T-helper 1 cell treated with Interleukin-12 subunit alpha and Interleukin-12 subunit beta and Interleukin-4 antibody, amounts not matched to agents 30 μg/mL and 1 μg/mL, for 36 hours (primary cell): ENCODE results near the gene GOLGA3.
"Not testable (repeated sequence)": the region's sequence is repeated elsewhere in the genome, so short reads cannot be mapped to it uniquely, and the experiment has no call there.

Experiments
- H3K27ac Mint-ChIP-seq: one replicate; pipeline ENCODE4 v1.8.0; 2021; ENCODE audit warnings: mild to moderate bottlenecking, mixed read lengths
- H3K27me3 Mint-ChIP-seq: one replicate; pipeline ENCODE4 v1.8.0; 2021; ENCODE audit warnings: low read depth, mixed read lengths
- H3K36me3 Mint-ChIP-seq: one replicate; pipeline ENCODE4 v1.8.0; 2021; ENCODE audit warnings: low read depth, mixed read lengths
- H3K4me1 Mint-ChIP-seq: one replicate; pipeline ENCODE4 v1.8.0; 2021; ENCODE audit warnings: low read depth, mixed read lengths
- H3K4me3 Mint-ChIP-seq: one replicate; pipeline ENCODE4 v1.8.0; 2021; ENCODE audit warnings: mild to moderate bottlenecking, moderate library complexity, mixed read lengths
- H3K9me3 Mint-ChIP-seq: one replicate; pipeline ENCODE4 v1.8.0; 2021; ENCODE audit warnings: mixed read lengths

Gene GOLGA3

DNA sequence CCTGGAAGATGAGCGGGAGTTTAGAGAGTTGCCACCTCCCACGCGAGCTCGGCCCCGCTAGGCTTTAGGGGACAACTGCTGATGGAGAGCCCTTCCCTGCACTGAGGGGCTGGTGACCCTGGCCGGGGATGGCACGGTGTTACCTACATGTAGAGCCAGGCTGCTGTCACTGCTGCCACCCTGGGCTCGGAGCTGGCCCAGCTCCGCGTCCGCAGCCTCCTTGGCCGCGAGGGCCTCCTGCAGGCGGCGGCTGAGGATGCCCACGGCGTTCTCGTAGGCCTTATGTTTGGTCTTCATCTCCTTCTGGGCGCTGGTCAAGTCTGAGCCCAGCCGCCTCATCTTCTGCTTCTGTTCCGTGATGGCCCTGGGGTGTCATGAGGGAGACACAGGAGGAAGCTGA is 42.5 kb downstream of the GOLGA3 start:
- no peaks in the 10 kb centered on the region for H3K4me1 Mint-ChIP-seq
- H3K4me3 Mint-ChIP-seq, result no peak overlapping the region
- no peak overlapping the region for H3K27ac Mint-ChIP-seq
- H3K27me3 Mint-ChIP-seq, result no peaks in the 10 kb centered on the region
- peaks cover 36% of the 10 kb centered on the region for H3K36me3 Mint-ChIP-seq
- H3K9me3 Mint-ChIP-seq, result no peaks in the 10 kb centered on the region

DNA sequence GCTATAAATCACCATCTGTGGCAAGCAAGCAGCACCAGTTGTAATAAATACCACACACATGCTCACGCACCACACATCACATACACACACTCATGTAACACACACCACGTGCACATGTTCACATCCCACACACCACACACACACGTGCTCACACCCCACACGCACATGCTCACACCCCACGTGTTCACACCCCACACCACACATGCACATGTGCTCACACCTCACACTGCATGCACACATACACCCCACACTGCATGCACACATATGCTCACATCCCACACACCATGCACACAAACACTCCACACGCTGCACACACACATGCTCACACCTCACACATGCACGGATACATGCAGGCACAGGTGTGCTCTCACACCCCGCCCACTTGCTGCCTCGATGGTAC is 44.1 kb downstream of the GOLGA3 start:
- Mint-ChIP-seq H3K4me3 (no peak overlapping the region), H3K36me3 (peaks cover 46% of the 10 kb centered on the region), H3K9me3 (no peaks in the 10 kb centered on the region), H3K4me1 (no peaks in the 10 kb centered on the region), H3K27me3 (no peaks in the 10 kb centered on the region), H3K27ac (no peak overlapping the region)

DNA sequence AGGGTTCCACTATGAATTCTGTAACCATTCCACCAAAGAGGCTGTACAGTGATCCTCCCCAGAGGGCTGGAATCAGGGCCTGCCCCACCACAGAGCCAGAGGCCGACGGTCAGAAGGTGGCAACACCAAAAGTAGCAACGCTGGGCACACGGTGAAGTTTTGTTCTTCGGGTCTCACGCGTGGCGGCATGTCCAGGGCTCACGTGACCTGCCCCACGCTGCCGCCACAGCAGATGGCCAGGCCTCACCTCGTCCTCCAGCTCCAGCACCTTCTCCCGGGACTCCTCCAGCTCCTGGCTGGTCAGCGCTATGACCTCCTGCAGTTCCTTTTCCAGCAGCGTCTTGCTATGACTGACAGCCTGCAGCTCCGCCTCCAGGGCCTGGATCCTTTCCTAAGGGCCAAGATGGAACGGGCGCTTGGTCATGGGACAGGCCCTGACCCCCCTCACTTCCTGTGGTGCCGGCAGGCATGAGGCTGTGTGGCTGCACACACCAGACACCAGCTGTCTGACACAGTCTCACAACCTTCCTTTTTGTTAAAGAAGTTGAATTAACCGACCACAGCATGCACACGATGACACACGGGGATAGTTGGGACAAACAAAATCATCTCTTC is 44.6 kb downstream of the GOLGA3 start:
- Mint-ChIP-seq H3K27me3 (no peaks in the 10 kb centered on the region), H3K9me3 (no peaks in the 10 kb centered on the region), H3K4me3 (no peak overlapping the region), H3K4me1 (no peaks in the 10 kb centered on the region), H3K27ac (no peak overlapping the region), H3K36me3 (peaks cover 44% of the 10 kb centered on the region)

DNA sequence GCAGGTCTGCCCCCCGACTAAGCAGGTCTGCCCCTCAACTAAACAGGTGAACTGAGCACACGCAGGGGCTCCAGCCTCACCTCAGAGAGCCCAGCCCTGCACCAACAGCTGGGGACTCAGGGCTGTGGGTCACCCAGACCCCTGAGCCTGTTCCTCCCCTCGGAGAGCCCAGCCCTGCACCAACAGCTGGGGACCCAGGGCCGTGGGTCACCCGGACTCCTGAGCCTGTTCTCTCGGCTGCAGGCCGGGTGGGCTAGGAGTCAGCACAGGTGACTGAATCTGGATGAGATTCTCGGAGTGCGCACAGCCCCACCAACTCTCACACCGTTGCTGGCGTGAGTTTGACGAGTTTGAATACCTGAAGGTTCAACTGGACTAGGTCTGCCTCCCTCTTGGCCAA is 46.7 kb downstream of the GOLGA3 start:
- H3K36me3 Mint-ChIP-seq, result peaks cover 34% of the 10 kb centered on the region
- no peaks in the 10 kb centered on the region for H3K27me3 Mint-ChIP-seq
- H3K27ac Mint-ChIP-seq, result no peak overlapping the region
- H3K9me3 Mint-ChIP-seq, result no peaks in the 10 kb centered on the region
- no peak overlapping the region for H3K4me3 Mint-ChIP-seq
- no peaks in the 10 kb centered on the region for H3K4me1 Mint-ChIP-seq

DNA sequence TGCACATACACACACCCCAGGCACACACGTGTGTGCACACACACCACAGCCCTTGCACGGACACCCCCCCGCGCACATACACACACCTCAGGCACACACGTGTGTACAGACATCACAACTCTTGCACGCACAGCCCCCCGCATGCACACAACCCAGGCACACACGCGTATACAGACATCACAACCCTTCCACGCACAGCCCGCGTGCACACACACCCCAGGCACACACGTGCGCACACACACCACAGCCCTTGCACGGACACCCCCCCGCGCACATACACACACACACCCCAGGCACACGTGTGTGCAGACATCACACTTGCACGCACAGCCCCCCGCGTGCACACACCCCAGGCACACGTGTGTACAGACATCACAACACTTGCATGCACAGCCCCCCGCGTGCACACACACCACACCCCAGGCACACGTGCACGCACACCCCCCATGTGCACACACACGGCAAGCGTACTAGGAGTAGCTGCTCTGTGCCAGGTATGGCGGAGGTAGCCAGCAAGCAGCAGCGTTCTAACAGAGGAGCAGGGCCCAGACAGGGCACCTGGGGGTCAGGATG is 48.8 kb downstream of the GOLGA3 start:
- Mint-ChIP-seq H3K27me3 (no peaks in the 10 kb centered on the region), H3K36me3 (peaks cover 38% of the 10 kb centered on the region), H3K27ac (no peak overlapping the region), H3K4me3 (no peak overlapping the region), H3K9me3 (no peaks in the 10 kb centered on the region), H3K4me1 (no peaks in the 10 kb centered on the region)

DNA sequence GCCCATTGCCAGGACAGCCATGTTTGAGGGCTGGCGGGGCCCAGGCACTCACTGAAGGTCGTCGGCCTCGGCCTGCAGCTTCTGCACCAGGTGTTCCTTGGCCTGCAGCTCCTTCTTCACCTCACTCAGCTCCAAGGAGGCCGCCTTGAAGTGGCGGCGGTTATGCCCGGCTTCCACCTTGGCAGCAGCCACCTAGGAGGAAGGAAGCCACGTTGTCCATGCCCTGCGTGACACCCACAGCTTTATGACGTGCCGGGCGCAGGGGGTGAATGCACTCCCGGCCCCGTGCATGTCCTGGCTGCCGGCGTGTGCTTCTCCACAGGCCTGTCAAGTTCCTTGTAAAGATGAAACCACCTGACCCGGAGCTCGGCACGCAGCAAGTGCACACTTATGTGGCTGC is 51.1 kb downstream of the GOLGA3 start:
- no peak overlapping the region for H3K4me3 Mint-ChIP-seq
- H3K4me1 Mint-ChIP-seq, result no peaks in the 10 kb centered on the region
- H3K36me3 Mint-ChIP-seq, result peaks cover 39% of the 10 kb centered on the region
- no peaks in the 10 kb centered on the region for H3K27me3 Mint-ChIP-seq
- no peak overlapping the region for H3K27ac Mint-ChIP-seq
- no peaks in the 10 kb centered on the region for H3K9me3 Mint-ChIP-seq

DNA sequence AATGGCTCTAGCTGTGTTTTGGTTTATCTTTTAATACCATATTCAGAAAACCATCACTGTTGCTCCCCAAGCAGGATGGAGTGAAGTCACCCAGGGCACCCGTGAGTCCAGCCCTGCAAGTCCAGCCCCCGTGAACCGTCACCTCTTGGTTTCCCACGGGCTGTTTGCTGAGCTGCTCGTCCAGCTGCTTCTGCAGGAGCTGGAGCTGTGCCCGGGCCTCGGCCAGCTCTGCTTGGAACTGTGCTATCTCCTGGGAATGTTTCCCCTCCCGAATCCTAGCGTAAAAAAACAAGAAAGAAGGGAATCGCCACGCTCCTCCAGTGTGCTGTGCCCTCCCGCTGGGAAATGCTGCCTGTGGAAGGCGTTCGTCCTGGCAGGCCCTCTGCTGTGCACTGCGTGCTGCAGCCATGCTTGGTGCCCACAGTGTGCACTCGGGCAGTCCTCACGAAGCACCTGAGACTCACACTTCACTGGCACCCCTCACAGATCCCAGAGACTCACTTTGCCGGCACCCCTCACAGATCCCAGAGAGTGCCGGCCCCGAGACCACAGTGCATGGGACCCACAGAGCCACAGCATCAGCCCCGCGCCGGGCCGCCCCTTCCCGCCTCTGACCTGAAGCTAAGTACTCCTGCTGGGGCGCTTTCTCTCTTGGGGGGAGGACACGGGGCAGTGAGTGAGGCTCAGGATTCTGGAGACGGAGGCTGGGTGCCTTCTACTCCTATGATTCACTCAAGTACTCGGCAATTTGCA is 51.7 kb downstream of the GOLGA3 start:
- peaks cover 39% of the 10 kb centered on the region for H3K36me3 Mint-ChIP-seq
- no peaks in the 10 kb centered on the region for H3K27me3 Mint-ChIP-seq
- H3K4me1 Mint-ChIP-seq, result no peaks in the 10 kb centered on the region
- no peaks in the 10 kb centered on the region for H3K9me3 Mint-ChIP-seq
- H3K27ac Mint-ChIP-seq, result no peak overlapping the region
- H3K4me3 Mint-ChIP-seq, result no peak overlapping the region

DNA sequence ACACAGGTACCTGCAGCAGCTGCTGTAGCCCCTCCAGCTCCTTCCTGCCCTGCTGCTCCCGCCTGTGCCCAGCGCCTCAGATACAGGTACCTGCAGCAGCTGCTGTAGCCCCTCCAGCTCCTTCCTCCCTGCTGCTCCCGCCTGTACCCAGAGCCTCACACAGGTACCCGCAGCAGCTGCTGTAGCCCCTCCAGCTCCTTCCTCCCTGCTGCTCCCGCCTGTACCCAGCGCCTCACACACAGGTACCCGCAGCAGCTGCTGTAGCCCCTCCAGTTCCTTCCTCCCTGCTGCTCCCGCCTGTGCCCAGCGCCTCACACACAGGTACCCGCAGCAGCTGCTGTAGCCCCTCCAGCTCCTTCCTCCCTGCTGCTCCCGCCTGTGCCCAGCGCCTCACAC is 52.4 kb downstream of the GOLGA3 start:
- not testable (repeated sequence) for H3K9me3 Mint-ChIP-seq, H3K27ac Mint-ChIP-seq, H3K4me1 Mint-ChIP-seq, H3K4me3 Mint-ChIP-seq, H3K27me3 Mint-ChIP-seq
- H3K36me3 Mint-ChIP-seq, result peaks cover 42% of the 10 kb centered on the region

DNA sequence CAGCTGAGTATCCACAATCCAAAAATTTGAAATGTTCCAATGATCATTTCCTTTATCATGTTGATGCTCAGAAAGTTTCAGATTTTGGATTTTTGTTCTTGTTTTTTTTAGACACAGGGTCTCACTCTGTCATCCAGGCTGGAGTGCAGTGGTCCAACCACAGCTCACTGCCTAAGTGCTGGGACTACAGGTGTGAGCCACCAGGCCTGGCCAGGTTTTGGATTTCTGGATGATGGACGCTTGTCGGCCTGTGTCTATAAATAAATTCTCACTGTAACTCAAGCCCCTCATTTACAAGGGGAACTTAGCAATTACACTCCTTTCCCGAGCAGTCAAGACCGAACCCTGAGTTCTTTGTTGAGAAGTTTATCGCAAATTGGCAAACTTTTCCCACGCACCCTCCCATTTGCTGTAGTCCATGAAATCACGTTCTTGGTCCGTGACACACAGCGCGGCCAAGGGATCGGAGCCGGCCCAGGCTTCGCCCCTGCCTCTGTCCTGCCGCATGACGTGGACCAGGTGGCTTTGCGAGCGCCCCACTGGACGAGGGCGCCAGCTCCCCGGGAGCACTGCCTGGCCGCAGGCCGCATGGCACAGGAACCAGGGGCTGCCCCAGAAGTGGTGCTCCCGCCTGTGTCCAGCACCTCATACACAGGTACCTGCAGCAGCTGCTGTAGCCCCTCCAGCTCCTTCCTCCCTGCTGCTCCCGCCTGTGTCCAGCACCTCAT is 53.0 kb downstream of the GOLGA3 start:
- Mint-ChIP-seq H3K27me3 (no peaks in the 10 kb centered on the region), H3K4me3 (no peak overlapping the region), H3K36me3 (peaks cover 40% of the 10 kb centered on the region), H3K9me3 (no peaks in the 10 kb centered on the region), H3K4me1 (peaks cover 9% of the 10 kb centered on the region), H3K27ac (no peak overlapping the region)

DNA sequence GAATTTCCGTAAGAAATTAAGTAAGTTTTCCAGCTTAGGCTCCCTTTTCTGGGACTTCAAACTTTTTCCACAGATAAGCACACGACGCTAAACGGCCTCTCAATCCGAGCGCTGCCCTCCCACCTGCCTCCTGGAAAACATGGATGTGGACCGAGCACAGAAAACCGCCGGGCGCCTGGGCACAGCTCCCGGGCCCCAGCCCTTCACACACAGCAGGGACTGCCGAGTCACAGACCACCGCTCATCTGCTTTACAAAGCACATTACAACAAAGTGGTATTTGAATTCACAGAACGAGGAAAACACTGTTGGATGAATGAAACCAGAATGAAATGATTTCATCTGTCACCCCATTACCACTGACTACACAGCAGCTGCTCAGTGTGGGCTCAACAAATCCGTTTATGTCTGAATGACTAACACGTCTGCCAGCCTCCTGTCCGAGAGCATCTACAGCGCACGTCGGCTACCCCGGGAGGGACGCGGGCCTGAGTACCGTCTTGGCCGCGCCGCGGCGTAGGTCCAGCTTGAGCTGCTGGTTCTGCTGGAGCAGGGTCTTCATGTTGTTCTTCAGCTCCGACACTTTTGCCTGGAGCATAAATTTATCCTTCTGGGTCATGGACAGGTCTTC is 53.9 kb downstream of the GOLGA3 start:
- H3K27me3 Mint-ChIP-seq, result no peaks in the 10 kb centered on the region
- H3K27ac Mint-ChIP-seq, result no peak overlapping the region
- no peaks in the 10 kb centered on the region for H3K9me3 Mint-ChIP-seq
- H3K4me3 Mint-ChIP-seq, result no peak overlapping the region
- H3K36me3 Mint-ChIP-seq, result peaks cover 34% of the 10 kb centered on the region
- peaks cover 11% of the 10 kb centered on the region for H3K4me1 Mint-ChIP-seq

DNA sequence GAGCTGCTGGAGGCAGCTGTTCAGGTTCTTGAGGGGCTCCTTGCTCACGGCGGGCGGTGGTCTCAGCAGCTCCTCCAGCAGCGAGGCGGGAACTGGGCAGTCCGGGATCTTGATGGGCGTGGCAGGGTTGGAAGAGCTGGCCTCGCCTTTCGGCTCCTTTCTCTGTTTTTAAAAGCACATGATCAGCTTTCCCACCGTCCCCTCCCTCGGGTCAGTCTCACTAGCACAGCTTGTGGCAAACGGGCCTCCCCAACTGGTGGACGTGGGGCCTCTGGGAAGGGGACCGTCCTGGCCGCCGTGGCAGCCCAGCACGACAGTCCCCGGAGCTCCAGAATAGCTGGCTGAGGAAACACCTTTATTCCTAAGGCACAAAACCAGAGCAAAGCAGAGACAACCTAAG is 54.5 kb downstream of the GOLGA3 start:
- Mint-ChIP-seq H3K4me3 (no peak overlapping the region), H3K9me3 (no peaks in the 10 kb centered on the region), H3K27ac (no peak overlapping the region), H3K36me3 (peaks cover 32% of the 10 kb centered on the region), H3K27me3 (no peaks in the 10 kb centered on the region), H3K4me1 (peaks cover 11% of the 10 kb centered on the region)

DNA sequence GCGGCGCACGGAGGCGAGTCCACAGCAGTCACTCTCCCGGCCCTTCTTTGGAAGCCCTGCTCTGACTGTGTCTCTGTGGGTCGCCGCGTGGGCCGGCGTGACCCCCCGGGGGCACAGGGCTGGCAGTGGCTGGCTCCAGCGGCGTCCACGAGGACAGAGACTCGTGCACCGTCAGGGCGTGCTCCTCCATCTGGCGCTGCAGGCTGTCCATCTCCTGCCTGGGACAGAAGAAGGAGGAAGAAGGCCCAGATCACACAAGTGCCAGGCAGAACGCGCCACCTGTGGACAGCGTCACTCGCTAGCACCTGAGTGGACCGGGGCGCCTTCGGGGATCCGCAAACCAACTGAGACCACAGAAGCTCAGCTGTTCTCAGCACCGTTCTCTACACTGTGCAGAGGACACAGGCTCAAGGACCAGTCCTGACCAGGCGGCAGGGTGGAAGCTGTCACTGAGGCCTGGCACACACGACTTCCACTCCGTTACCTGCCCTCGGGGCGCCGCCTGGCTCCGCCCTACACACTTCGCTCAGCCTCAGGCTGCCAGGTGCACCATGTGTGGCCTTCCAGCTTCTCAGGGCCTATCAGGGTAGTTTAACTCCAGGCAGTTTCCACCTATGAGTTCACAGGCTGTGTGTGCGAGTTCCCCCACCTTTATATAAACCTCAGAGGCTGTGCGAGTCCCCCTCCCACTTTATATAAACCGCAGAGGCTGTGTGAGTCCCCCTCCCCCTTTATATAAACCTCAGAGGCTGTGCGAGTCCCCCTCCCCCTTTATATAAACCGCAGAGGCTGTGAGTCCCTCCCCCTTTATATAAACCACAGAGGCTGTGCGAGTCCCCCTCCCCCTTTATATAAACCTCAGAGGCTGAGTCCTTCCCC is 55.4 kb downstream of the GOLGA3 start:
- Mint-ChIP-seq H3K27ac (no peak overlapping the region), H3K36me3 (peaks cover 34% of the 10 kb centered on the region), H3K9me3 (no peaks in the 10 kb centered on the region), H3K4me3 (no peak overlapping the region), H3K27me3 (no peaks in the 10 kb centered on the region), H3K4me1 (peaks cover 14% of the 10 kb centered on the region)

DNA sequence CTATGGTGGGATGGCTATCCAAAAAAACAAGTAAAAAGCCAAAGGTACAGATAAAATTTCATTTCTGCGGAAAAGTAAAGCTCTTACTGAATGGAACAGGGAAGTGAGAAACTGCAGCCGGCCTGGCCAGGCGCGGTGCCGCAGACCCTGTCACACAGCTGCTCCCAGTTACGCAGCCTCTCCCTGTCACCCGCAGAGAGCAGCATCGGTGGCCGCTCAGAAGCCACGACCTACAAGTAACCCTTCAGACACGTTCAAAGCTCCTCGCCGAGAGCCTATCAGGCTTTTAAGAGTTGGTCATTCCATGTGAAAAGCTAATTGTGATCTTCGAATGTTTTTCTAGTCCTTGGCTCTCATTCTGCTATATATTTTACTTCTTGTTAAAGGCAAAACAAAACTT is 56.1 kb downstream of the GOLGA3 start:
- H3K27me3 Mint-ChIP-seq, result no peaks in the 10 kb centered on the region
- H3K36me3 Mint-ChIP-seq, result peaks cover 35% of the 10 kb centered on the region
- no peak overlapping the region for H3K4me3 Mint-ChIP-seq
- H3K27ac Mint-ChIP-seq, result no peak overlapping the region
- H3K4me1 Mint-ChIP-seq, result peaks cover 16% of the 10 kb centered on the region
- H3K9me3 Mint-ChIP-seq, result no peaks in the 10 kb centered on the region
